Stimulated activated naive CD8-positive, alpha-beta T cell treated with anti-CD3 and anti-CD28 coated beads, Interleukin-15, amount 100 ng/mL, for 72 hours (primary cell): ENCODE data around the gene MBIP.

ENCODE experiments used
- ATAC-seq: fragments of 150-1000 bp; cut with Tn5 transposase; 2 replicates; pipeline ENCODE4 v1.10.0; 2021; ENCODE audit warnings: mild to moderate bottlenecking, moderate library complexity
- DNase-seq, 2 donors: peaks; one replicate each; pipeline ENCODE4 v3.0.0; 2021 to 2022
- H3K27ac Mint-ChIP-seq, 2 donors: one replicate each; pipeline ENCODE4 v1.8.0; 2022; ENCODE audit warnings: mild to moderate bottlenecking in 2 of 2, mixed read lengths in 2 of 2, moderate library complexity in 2 of 2
- H3K27me3 Mint-ChIP-seq: one replicate; pipeline ENCODE4 v1.8.0; 2022; ENCODE audit warnings: mixed read lengths
- H3K4me1 Mint-ChIP-seq: one replicate; pipeline ENCODE4 v1.8.0; 2022; ENCODE audit warnings: mild to moderate bottlenecking, mixed read lengths
- H3K4me3 Mint-ChIP-seq, 2 donors: one replicate each; pipeline ENCODE4 v1.8.0; 2022; ENCODE audit warnings: mild to moderate bottlenecking in 2 of 2, mixed read lengths in 2 of 2, moderate library complexity in 1 of 2
- H3K9me3 Mint-ChIP-seq, 2 donors: one replicate each; pipeline ENCODE4 v1.8.0; 2022; ENCODE audit warnings: mixed read lengths in 2 of 2

The MBIP gene

DNA sequence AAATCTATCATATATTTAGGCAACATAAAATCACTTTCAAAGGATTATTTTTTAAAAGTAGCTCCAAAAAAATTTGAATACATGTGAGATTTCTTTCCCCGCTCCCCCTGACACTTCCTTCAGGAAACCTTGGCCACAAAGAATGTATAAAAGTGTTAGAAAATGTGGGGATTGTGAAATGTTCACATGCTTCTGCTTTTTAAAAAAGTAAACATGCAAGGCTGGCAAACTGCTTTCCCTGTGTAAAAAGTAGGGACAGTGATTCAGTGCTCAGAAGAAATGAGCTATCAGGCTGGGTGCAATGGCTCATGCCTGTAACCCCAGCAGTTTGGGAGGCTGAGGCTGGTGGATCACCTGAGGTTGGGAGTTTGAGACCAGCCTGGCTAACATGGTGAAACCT lies 26.6 kb downstream of the MBIP start:
- H3K27ac Mint-ChIP-seq: no peak overlapping the region
- no peaks in the 10 kb centered on the region for H3K9me3 Mint-ChIP-seq
- H3K4me3 Mint-ChIP-seq: no peak overlapping the region
- no peaks in the 10 kb centered on the region for H3K4me1 Mint-ChIP-seq
- ATAC-seq (no peak), DNase-seq (no peak)
- H3K27me3 Mint-ChIP-seq: no peaks in the 10 kb centered on the region

DNA sequence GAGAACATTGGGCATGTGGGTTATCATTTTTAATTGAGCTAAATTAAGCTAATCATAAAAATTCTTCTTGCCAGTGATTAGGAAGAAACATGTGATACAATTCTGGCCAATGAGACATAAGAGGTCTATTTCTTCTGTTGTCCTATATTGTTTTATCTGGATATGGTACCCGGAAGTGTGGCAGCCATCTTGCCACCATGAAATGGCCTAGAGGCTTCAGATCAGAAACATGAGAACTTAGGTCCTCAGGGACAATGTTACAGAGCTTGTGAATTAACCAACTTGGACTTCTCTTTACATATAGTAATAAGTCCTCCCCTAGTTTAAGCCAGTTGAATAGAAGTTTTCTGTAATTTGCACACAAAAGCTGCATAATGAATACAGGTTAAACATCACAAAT lies 30.5 kb downstream of the MBIP start:
- ATAC-seq: no peak
- Mint-ChIP-seq H3K9me3 (no peaks in the 10 kb centered on the region), H3K4me3 (no peak overlapping the region)

DNA sequence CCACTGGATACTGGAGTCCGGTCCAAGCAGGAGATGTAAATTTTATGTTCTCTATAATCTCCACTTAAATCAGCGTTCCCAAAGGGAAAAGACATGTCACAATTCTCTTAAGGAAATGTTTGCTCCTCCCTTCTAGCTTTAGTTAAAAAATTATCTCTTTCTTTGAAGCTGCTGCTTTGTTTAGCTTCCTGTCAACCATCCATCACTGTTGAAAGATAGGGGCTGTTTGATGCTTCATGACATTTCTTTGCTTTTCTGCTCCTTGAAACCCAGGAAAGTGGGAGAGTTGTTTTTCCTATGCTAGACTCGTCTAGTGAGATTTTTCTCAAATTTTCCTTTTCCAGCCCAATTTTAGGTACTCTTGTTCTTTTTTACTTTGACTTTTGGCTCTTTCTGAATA lies 31.9 kb downstream of the MBIP start:
- no peak overlapping the region for H3K4me3 Mint-ChIP-seq
- ATAC-seq (no peak), DNase-seq (no peak)
- H3K4me1 Mint-ChIP-seq: no peaks in the 10 kb centered on the region
- peaks cover 16% of the 10 kb centered on the region for H3K27me3 Mint-ChIP-seq
- H3K9me3 Mint-ChIP-seq: no peaks in the 10 kb centered on the region
- H3K27ac Mint-ChIP-seq: no peak overlapping the region

More for the DNA sequence above, 30.5 kb downstream of the MBIP start:
- H3K27me3 Mint-ChIP-seq: peaks cover 15% of the 10 kb centered on the region
- no peak for DNase-seq
- no peak overlapping the region for H3K27ac Mint-ChIP-seq
- no peaks in the 10 kb centered on the region for H3K4me1 Mint-ChIP-seq

DNA sequence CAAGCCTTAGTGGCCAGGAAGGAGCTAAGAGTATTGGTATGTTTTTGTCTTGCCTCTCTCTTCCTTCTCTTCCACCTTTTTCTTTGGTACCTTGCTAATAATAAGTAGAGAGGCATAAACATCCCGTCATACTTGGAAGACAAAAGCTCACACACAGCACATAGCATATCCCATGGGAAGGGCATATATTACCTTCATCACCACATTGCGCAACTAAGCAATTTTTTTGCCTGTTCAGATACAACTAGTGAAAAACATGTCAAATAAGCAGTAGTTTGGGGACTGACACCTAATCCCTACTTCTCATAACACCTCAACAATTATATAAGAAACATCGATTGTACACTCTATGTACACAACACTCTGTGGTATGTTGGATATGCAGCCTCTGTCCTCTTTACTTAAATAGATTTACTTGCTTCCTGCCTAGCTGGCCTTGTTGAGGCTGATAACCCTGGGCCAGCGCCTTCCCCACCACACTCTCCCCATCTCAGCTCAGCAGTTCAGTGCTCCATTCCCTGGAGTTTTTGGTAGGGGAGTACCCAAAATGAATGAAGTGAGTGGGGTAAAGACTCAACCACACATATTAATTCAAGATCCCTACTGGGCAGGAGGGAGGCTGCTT lies 35.4 kb downstream of the MBIP start:
- H3K27ac Mint-ChIP-seq: no peak overlapping the region
- peaks cover 30% of the 10 kb centered on the region for H3K27me3 Mint-ChIP-seq
- DNase-seq (no peak), ATAC-seq (no peak)
- no peak overlapping the region for H3K4me3 Mint-ChIP-seq
- H3K4me1 Mint-ChIP-seq: no peaks in the 10 kb centered on the region
- no peaks in the 10 kb centered on the region for H3K9me3 Mint-ChIP-seq

DNA sequence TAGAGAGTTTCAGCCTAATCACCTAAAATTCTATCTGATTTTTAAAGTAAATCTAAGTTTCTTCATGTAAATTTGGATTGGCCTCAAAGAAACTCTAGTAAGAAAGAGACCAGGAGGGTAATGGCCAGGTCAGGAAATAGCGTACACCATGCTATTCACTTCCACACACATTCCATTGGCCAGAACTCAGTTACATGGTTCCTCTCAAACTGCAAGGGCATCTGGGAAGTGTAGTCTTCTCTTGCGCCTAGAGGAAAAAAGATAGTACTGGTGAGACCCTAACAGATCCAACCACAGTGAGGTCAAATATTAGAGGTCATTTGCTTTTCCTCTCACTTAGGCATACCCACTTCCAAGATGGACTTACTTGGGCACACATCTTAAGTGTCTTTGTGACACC lies 39.1 kb downstream of the MBIP start:
- no peaks in the 10 kb centered on the region for H3K9me3 Mint-ChIP-seq
- H3K27ac Mint-ChIP-seq: no peak overlapping the region
- DNase-seq (no peak), ATAC-seq (no peak)
- no peaks in the 10 kb centered on the region for H3K4me1 Mint-ChIP-seq
- H3K27me3 Mint-ChIP-seq: peaks cover 46% of the 10 kb centered on the region
- no peak overlapping the region for H3K4me3 Mint-ChIP-seq

DNA sequence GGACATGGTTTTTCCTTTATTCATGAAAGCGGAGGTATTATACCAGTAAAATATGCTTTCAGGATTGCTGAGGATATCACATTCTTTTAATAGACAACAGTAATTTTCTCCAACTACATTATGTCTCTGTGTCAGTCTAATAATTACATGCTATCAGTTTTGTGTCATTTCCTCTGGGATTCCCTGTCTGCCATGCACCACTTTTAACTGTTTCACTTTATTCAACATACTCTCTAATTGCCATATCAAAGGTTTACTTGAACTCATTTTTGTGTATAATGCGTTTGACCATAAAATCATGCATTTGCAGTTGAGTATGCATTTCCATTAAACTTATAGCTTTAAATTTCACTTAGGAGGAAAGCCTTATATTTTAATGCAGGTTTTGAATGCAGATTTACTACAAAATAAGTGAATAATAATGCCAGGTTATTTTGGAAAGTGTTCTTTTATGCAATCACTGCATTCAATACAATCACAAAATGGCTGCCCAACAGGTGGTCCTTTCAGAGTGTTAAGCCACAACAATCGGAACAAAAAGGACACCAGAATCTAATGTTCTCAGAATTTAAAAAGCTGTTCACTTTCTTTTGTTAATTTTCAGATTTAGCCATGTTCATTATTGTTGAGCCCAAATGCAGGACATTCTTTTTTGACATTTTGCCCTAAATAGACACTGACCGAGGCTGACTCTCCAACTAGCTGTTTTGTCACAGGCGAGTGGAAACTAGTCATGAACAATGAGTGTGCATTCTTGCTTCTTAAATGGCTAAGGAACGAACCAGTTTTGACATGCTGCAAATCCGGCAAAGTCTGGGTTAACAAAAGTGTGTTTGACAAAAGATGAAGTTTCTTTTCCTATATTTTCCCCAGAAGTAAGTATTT lies 40.9 kb downstream of the MBIP start:
- no peaks in the 10 kb centered on the region for H3K4me1 Mint-ChIP-seq
- no peak overlapping the region for H3K4me3 Mint-ChIP-seq
- H3K9me3 Mint-ChIP-seq: no peaks in the 10 kb centered on the region
- ATAC-seq: no peak
- no peak overlapping the region for H3K27ac Mint-ChIP-seq
- no peak for DNase-seq
- peaks cover 41% of the 10 kb centered on the region for H3K27me3 Mint-ChIP-seq

DNA sequence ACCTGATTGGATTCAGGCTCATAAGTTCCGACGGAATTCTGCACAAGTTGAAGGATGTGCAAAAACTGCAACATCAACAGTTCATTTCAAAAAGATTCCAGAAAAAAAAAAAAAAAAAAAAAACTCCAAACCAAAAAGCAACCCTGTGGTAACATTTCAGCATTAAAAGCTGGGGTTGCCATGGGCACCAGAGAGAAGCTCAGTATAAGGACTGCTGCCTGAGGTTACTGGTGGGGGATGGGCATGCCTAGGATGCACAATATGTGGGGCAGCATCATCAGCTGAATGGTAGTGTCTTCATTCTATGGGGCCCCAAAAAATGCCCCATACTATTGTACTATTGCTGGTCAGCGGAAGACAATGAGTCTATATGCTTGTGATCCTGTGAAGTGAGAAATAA lies 44.7 kb downstream of the MBIP start:
- Mint-ChIP-seq H3K4me1 (peaks cover 15% of the 10 kb centered on the region), H3K4me3 (no peak overlapping the region), H3K9me3 (no peaks in the 10 kb centered on the region), H3K27ac (no peak overlapping the region), H3K27me3 (peaks cover 65% of the 10 kb centered on the region)
- ATAC-seq (no peak), DNase-seq (no peak)

DNA sequence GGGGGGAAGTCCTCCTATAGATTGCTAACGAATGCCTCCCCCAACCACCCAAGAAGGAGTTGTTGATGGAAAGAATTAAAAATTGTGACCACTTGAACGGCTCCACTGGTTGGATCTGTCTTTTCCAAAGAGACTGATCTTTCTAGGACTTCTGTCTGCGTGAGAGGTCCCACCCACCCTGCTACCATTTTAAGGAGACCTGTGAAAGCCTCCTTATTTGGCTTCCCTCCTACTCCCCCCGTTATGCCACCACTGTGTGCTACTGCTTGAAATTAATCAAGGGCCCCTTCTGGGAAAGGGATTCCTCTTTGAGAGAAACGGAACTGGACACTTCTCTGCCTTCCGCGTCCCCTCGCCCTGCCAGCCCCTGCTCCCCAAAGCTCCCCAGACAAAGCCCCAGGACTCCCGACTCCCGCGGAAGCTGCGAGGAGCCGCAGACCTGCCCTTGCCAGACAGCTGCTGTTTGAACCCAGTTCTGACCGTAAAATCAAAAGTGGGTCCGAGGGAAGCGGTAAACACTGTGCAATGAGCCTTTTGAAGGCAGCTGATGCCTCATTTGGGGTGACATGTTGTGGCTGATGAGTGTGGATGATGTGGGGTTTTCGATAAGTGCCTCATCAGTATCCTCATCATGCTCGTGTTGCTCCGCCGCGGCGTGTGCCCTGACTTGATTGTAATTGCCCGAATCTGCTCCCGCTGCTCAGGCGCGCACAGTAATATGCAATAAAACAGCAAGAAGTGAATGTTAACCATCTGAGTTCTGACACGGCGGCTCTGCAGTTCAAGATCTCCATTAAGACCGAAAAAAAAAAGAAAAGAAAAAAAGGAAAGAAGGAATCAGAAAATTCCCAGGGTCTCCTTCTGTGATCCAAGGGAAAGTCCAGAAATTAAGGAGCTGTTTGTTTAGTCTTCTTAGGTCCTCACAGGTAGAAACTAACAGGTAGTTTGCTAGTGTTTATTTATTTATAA lies 48.2 kb downstream of the MBIP start:
- DNase-seq (peak; percentile 10 to 29), ATAC-seq (peak; percentile 90)
- peak overlapping the region in 1 of 2 donors; percentile 47 for H3K27ac Mint-ChIP-seq
- no peaks in the 10 kb centered on the region for H3K9me3 Mint-ChIP-seq
- peaks cover 15% of the 10 kb centered on the region for H3K4me1 Mint-ChIP-seq
- peak overlapping the region; percentile 83 to 84 for H3K4me3 Mint-ChIP-seq
- peaks cover 80% of the 10 kb centered on the region for H3K27me3 Mint-ChIP-seq

DNA sequence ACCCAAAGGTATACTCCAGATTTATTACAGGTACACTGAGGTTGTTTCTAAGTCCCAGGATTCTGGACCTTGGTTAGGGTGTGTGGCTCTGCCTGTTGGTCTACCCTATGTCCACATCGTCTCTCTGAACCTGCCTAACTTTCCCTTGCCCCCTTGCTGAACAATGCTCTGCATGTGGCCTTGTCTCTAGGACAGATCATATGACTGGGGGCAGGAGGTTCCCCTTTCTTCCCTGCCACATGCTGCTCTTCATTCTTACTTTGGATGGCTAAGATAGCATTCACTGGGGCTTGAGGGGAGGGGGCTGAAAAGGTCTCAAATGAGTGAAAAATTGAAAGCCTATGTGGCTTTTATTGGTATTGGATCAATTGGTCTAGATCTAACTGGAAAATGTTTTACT lies 49.2 kb downstream of the MBIP start:
- Mint-ChIP-seq H3K4me1 (peaks cover 15% of the 10 kb centered on the region), H3K9me3 (no peaks in the 10 kb centered on the region), H3K27me3 (peaks cover 74% of the 10 kb centered on the region), H3K27ac (no peak overlapping the region), H3K4me3 (no peak overlapping the region)
- no peak for DNase-seq
- ATAC-seq: no peak

DNA sequence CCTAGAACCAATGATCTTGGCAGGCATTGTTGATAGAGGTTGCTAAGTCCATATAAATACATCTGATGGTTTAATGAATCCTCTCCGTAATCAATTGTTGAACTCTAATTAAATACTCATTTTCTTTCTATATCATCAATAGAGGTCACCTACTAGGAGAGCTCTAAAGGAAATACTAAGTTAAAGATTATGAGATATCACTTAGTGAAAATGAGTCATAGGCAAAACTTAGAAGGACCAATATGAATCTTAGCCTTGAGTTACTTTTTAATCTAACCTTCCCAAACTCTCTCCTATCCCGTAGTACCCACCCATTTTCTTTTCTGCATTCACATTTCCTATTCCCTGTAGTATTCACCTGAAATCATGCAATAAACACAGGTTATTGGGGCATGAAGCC lies 50.2 kb downstream of the MBIP start:
- H3K4me3 Mint-ChIP-seq: no peak overlapping the region
- H3K9me3 Mint-ChIP-seq: no peaks in the 10 kb centered on the region
- no peak for DNase-seq
- ATAC-seq: no peak
- peaks cover 15% of the 10 kb centered on the region for H3K4me1 Mint-ChIP-seq
- peaks cover 77% of the 10 kb centered on the region for H3K27me3 Mint-ChIP-seq
- H3K27ac Mint-ChIP-seq: no peak overlapping the region

DNA sequence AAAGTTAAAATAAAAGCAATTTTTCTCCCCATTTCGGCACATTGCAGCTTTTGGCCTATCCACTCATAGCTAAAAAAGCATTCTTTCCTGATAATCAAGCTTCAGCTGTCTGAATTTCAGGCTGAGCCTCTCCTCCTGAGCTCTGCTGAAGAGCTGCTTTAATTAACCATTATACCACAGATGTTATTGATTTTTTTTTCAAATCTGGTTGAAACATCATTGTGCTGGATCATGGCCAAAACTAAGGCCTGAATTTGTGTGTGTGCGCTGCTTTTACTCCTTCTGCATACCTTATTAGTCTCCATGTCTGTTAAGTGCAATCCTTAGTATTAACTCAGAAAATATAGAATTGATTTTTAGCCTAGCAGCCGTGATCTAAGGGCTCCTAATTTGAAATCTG lies 52.3 kb downstream of the MBIP start:
- peaks cover 13% of the 10 kb centered on the region for H3K4me1 Mint-ChIP-seq
- H3K4me3 Mint-ChIP-seq: no peak overlapping the region
- ATAC-seq (no peak), DNase-seq (no peak)
- peaks cover 61% of the 10 kb centered on the region for H3K27me3 Mint-ChIP-seq
- H3K9me3 Mint-ChIP-seq: no peaks in the 10 kb centered on the region
- no peak overlapping the region for H3K27ac Mint-ChIP-seq

DNA sequence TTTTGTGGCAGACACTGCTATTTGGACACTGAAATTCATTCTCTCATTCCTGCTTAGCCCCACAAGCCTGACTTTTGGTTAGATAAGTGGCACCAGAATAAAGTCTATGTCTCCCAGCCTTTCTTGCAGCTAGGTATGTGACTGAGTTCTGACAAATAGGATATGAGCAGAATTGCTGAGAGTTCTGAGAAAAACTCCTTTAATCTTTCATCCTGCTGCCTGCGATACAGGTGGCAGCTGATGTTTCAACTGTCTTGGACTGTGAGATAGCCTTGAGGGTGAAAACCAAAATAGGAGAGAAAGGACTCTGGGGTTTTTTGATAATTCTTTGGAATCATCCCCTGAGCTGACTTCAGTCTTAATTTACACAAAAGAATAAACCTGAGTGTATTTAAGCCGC lies 55.8 kb downstream of the MBIP start:
- Mint-ChIP-seq H3K27ac (no peak overlapping the region), H3K9me3 (no peaks in the 10 kb centered on the region), H3K4me1 (no peaks in the 10 kb centered on the region), H3K4me3 (no peak overlapping the region), H3K27me3 (peaks cover 26% of the 10 kb centered on the region)
- ATAC-seq (no peak), DNase-seq (no peak)

DNA sequence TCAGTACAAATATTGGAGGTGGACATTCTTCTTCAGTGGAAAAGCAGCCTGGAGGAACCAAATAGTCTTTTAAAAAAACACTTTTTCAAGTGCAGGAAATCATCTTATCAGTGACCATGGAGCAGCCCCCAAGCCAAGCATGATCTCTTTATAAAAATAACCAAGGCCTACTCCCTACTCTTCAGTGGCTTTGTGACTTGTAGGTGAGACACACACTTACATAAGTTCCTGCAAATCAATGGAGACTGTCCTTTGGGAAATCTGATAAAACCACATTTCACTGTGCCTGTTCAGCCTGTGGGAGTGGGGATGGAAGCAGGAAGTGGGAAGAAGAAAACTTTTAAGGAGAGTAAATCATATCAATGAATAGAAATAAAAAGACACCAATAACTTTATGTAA lies 56.3 kb downstream of the MBIP start:
- H3K4me1 Mint-ChIP-seq: no peaks in the 10 kb centered on the region
- ATAC-seq: no peak
- DNase-seq: no peak
- H3K4me3 Mint-ChIP-seq: no peak overlapping the region
- peaks cover 21% of the 10 kb centered on the region for H3K27me3 Mint-ChIP-seq
- H3K9me3 Mint-ChIP-seq: no peaks in the 10 kb centered on the region
- H3K27ac Mint-ChIP-seq: no peak overlapping the region

DNA sequence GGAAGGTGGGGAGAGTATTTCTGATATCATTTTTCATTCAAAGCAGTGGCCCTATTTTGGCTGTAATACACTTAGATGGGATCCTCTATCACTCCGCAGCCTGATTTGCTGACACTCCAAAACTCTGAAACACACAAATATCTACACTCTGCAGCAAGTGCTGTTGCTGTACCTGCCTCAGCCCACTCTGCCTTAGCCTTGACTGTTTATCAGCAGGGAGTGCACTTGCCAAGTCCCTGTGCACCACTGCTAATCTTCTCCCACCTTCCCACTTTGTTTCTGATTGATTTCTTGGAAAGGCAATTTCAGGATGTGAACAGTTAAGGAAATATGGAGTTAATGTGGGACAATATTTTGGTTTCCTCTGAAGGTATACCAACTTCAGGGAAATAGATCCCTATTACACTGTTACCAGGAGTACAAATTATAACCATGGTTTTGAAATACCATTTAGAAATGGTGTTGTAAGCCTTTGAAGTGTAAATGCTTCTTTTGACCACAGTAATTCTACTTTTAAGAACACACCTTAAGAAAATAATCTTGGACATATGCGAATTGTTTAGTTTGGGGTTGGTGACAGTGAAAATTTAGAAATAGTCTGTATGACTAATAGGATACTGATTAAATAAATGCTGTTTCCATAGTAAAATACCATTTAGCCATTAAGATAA lies 59.3 kb downstream of the MBIP start:
- H3K27ac Mint-ChIP-seq: no peak overlapping the region
- no peak for ATAC-seq
- H3K27me3 Mint-ChIP-seq: peaks cover 24% of the 10 kb centered on the region
- no peak overlapping the region for H3K4me3 Mint-ChIP-seq
- H3K4me1 Mint-ChIP-seq: no peaks in the 10 kb centered on the region
- no peak for DNase-seq
- H3K9me3 Mint-ChIP-seq: no peaks in the 10 kb centered on the region

DNA sequence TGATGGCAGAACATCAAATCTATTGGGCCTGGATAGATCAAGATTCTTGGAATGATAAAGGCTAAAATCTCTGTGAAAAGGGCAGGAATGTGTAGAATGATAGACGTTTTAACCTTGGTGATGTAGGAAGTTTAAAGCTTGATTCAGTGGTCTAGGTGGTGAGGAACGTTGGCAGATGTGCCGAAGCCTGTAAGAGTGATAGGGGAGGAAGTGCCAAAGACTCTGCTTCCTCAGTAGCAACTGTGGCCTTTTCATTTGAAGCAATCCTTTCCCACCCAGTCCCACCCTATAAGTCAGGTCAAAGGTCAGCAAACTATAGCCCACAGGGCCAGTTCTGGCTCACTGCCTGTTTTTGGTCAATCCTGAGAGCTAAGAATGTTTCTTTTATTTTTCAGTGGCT lies 62.2 kb downstream of the MBIP start:
- Mint-ChIP-seq H3K4me1 (no peaks in the 10 kb centered on the region), H3K9me3 (no peaks in the 10 kb centered on the region), H3K4me3 (no peak overlapping the region), H3K27ac (no peak overlapping the region), H3K27me3 (peaks cover 22% of the 10 kb centered on the region)
- DNase-seq (no peak), ATAC-seq (no peak)
